LNCaP clone FGC (cell line): ENCODE measurements around the gene GGCT.

Experiments used
- DNase-seq: peaks from one replicate; pipeline ENCODE4 v3.0.0-alpha.2; 2011; ENCODE audit warnings: low read depth
- H3K4me3 ChIP-seq: 2 replicates; pipeline ENCODE4 v1.5.1; 2011; ENCODE audit warnings: mild to moderate bottlenecking, low read depth, low read length, control low read depth
- TF ChIP-seq, protein P1 (sequence below): IDR thresholded peaks from 2 replicates; pipeline ENCODE4 v1.5.1; 2012; ENCODE audit warnings: mild to moderate bottlenecking; ENCODE audit not compliant: control insufficient read depth, insufficient read depth; ENCODE audit errors: extremely low read depth

GGCT gene

GRCh38 chr7:30472784-30473775 lies 31.5 kb downstream of the GGCT start:
- TF ChIP-seq, protein P1, sequence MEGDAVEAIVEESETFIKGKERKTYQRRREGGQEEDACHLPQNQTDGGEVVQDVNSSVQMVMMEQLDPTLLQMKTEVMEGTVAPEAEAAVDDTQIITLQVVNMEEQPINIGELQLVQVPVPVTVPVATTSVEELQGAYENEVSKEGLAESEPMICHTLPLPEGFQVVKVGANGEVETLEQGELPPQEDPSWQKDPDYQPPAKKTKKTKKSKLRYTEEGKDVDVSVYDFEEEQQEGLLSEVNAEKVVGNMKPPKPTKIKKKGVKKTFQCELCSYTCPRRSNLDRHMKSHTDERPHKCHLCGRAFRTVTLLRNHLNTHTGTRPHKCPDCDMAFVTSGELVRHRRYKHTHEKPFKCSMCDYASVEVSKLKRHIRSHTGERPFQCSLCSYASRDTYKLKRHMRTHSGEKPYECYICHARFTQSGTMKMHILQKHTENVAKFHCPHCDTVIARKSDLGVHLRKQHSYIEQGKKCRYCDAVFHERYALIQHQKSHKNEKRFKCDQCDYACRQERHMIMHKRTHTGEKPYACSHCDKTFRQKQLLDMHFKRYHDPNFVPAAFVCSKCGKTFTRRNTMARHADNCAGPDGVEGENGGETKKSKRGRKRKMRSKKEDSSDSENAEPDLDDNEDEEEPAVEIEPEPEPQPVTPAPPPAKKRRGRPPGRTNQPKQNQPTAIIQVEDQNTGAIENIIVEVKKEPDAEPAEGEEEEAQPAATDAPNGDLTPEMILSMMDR = no peak
- H3K4me3 ChIP-seq = no peak overlapping the region
- no peak for DNase-seq

- TF ChIP-seq, protein P1 = no peak
- DNase-seq = no peak
- H3K4me3 ChIP-seq = no peak overlapping the region
Measured at GRCh38 chr7:30472081-30472783, 32.4 kb downstream of the GGCT start.

GRCh38 chr7:30471205-30471604 lies 33.4 kb downstream of the GGCT start:
- no peak overlapping the region for H3K4me3 ChIP-seq
- TF ChIP-seq, protein P1 = no peak
- no peak for DNase-seq

DNA sequence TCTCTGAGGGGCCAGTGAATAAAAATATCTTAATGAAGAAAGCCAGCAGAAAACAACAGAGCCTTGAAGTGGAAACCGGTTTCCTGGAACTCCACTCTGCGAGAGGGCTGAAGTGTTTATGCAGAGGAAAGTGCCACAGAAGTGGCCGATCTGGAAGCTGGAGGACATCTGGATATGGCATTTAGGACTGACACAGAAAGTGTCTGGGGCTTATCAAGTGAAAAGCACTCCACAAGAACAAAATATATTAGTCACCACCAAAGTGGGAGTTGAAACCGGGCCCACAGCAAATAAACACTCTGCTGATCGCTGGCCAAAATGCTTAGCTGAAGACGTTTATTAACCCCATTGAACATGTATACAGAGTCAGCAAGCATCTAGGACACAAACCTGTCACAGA lies 33.9 kb downstream of the GGCT start:
- no peak overlapping the region for H3K4me3 ChIP-seq
- DNase-seq = no peak
- TF ChIP-seq, protein P1 = no peak

DNA sequence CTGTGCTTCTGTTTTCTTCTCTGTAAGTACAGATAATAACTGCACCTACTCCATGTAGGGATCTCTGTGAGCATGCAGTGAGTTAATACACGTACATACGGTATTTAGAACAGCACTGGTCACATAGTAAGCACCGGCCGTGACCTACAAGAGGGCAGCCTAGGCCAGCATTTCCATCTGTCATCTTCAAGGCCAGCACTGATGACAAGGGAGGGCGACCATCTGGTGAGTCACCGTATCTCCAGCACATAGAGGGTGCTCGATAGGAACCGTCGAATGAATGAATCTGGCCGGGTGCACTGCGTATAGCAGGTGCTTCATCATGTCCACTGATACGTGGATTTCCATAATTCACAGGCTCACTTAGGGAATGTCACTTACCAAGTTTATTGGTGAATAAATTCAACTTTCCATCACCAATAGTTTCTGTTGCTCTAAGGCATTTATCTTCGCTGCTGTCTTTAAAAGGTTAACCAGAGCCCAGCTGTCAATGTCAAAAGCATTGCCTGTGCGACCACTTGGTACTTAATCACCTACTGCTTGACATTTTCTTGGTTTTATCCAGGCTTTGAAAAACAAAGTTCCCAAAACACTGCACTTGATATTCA lies 34.4 kb downstream of the GGCT start:
- no peak for DNase-seq
- H3K4me3 ChIP-seq = no peak overlapping the region
- TF ChIP-seq, protein P1 = no peak

- no peak overlapping the region for H3K4me3 ChIP-seq
- TF ChIP-seq, protein P1 = peak; percentile 25
- no peak for DNase-seq
Measured at GRCh38 chr7:30469303-30469702, 35.3 kb downstream of the GGCT start.
